Trophoblast cell (in vitro differentiated cells and primary cell): ENCODE results near the gene ULK4.
A peak's percentile ranks its signal among the peaks of the same experiment; 100 is the strongest.

Experiments used
- DNase-seq, 2 donors: peaks; one replicate each; pipeline ENCODE4 v3.0.0-alpha.2; 2016
- H2AFZ ChIP-seq: 2 replicates; pipeline ENCODE4 v1.6.1; 2013; ENCODE audit warnings: low read length, moderate library complexity, mild to moderate bottlenecking; ENCODE audit not compliant: insufficient read depth, poor library complexity
- H2AK5ac ChIP-seq: 2 replicates; pipeline ENCODE4 v1.6.1; 2013; ENCODE audit warnings: mild to moderate bottlenecking, low read length
- H2BK120ac ChIP-seq: 2 replicates; pipeline ENCODE4 v1.6.1; 2013; ENCODE audit warnings: low read length, mild to moderate bottlenecking, moderate library complexity; ENCODE audit not compliant: insufficient read depth, poor library complexity
- H2BK12ac ChIP-seq: 2 replicates; pipeline ENCODE4 v1.6.1; 2013; ENCODE audit warnings: mild to moderate bottlenecking, low read length, moderate library complexity
- H2BK5ac ChIP-seq: 2 replicates; pipeline ENCODE4 v1.6.1; 2013; ENCODE audit warnings: low read length, low read depth, moderate library complexity, mild to moderate bottlenecking; ENCODE audit not compliant: poor library complexity
- H3K14ac ChIP-seq: 2 replicates; pipeline ENCODE4 v1.6.1; 2013; ENCODE audit warnings: mild to moderate bottlenecking, low read length
- H3K18ac ChIP-seq: 2 replicates; pipeline ENCODE4 v1.6.1; 2013; ENCODE audit warnings: mild to moderate bottlenecking, low read length
- H3K23ac ChIP-seq: 2 replicates; pipeline ENCODE4 v1.6.1; 2013; ENCODE audit warnings: low read length
- H3K27ac ChIP-seq: 2 replicates; pipeline ENCODE4 v1.5.1; 2013; ENCODE audit warnings: low read depth, mild to moderate bottlenecking, inconsistent platforms, low read length, moderate library complexity
- H3K27me3 ChIP-seq: 2 replicates; pipeline ENCODE4 v1.6.1; 2013; ENCODE audit warnings: inconsistent platforms, mild to moderate bottlenecking, low read length, moderate library complexity; ENCODE audit not compliant: insufficient read depth
- H3K36me3 ChIP-seq, 2 experiments: 1 replicate in 1 of 2; 2 replicates in 1 of 2; pipeline ENCODE4 v1.6.1; 2013; ENCODE audit warnings: low read length in 2 of 2, mild to moderate bottlenecking in 2 of 2, moderate library complexity in 1 of 2; ENCODE audit not compliant: insufficient read depth in 2 of 2, control insufficient read depth in 1 of 2
- H3K4ac ChIP-seq: 2 replicates; pipeline ENCODE4 v1.6.1; 2013; ENCODE audit warnings: low read depth, mild to moderate bottlenecking, low read length, moderate library complexity
- H3K4me1 ChIP-seq, 2 experiments: 1 replicate in 1 of 2; 2 replicates in 1 of 2; pipeline ENCODE4 v1.6.1; 2013; ENCODE audit warnings: low read length in 2 of 2, mild to moderate bottlenecking in 2 of 2, moderate library complexity in 1 of 2; ENCODE audit not compliant: insufficient read depth in 2 of 2, control insufficient read depth in 1 of 2
- H3K4me2 ChIP-seq: 2 replicates; pipeline ENCODE4 v1.6.1; 2013; ENCODE audit warnings: inconsistent platforms, mild to moderate bottlenecking, low read length, moderate library complexity
- H3K4me3 ChIP-seq: 2 replicates; pipeline ENCODE4 v1.5.1; 2013; ENCODE audit warnings: mild to moderate bottlenecking, low read depth, low read length, inconsistent platforms
- H3K79me1 ChIP-seq: one replicate; pipeline ENCODE4 v1.6.1; 2013; ENCODE audit warnings: low read length
- H3K79me2 ChIP-seq: 2 replicates; pipeline ENCODE4 v1.6.1; 2013; ENCODE audit warnings: low read length, mild to moderate bottlenecking; ENCODE audit not compliant: control insufficient read depth, insufficient read depth, poor library complexity
- H3K9ac ChIP-seq: 2 replicates; pipeline ENCODE4 v1.6.1; 2013; ENCODE audit warnings: mild to moderate bottlenecking, low read length
- H3K9me3 ChIP-seq: 2 replicates; pipeline ENCODE4 v1.6.1; 2013; ENCODE audit warnings: low read depth, mild to moderate bottlenecking, control low read depth, inconsistent platforms, low read length; ENCODE audit not compliant: insufficient read depth
- H4K12ac ChIP-seq: 2 replicates; pipeline ENCODE4 v1.6.1; 2013; ENCODE audit warnings: low read depth, mild to moderate bottlenecking, low read length, moderate library complexity
- H4K8ac ChIP-seq: 2 replicates; pipeline ENCODE4 v1.6.1; 2013; ENCODE audit warnings: low read depth, mild to moderate bottlenecking, low read length, moderate library complexity
- H4K91ac ChIP-seq: one replicate; pipeline ENCODE4 v1.6.1; 2013; ENCODE audit warnings: low read depth, mild to moderate bottlenecking, low read length, moderate library complexity
- WGBS: extraction: QIAGEN DNeasy Blood & Tissue Kit; methylation state at CpG from one replicate; pipeline ENCODE4 v1.1.7; 2013; ENCODE audit warnings: missing lambda C conversion rate; ENCODE audit not compliant: insufficient read length, insufficient coverage; ENCODE audit errors: extremely low coverage; 5-methylcytosine and 5-hydroxymethylcytosine counted together

Gene ULK4

GRCh38 chr3:41963823-41964222, 1.9 kb upstream of the ULK4 start:
- H2BK5ac ChIP-seq = no peak overlapping the region
- no peak overlapping the region for H2BK12ac ChIP-seq
- no peaks in the 10 kb centered on the region for H3K9me3 ChIP-seq
- H4K91ac ChIP-seq = no peak overlapping the region
- H3K27ac ChIP-seq = no peak overlapping the region
- no peaks in the 10 kb centered on the region for H3K36me3 ChIP-seq
- no peak overlapping the region for H2AK5ac ChIP-seq
- H3K4me1 ChIP-seq = peaks cover 5 to 6% of the 10 kb centered on the region in 2 experiments
- H3K14ac ChIP-seq = no peak overlapping the region
- WGBS = no CpG with 5 or more reads among the region's 10 CpGs
- H3K9ac ChIP-seq = no peak overlapping the region
- no peak overlapping the region for H3K4me2 ChIP-seq
- H4K8ac ChIP-seq = no peak overlapping the region
- no peak for DNase-seq
- H3K79me1 ChIP-seq = peaks cover under 1% of the 10 kb centered on the region
- H3K23ac ChIP-seq = no peak overlapping the region
- no peak overlapping the region for H2AFZ ChIP-seq
- no peak overlapping the region for H2BK120ac ChIP-seq
- H3K18ac ChIP-seq = no peak overlapping the region
- H3K4ac ChIP-seq = no peak overlapping the region
- no peak overlapping the region for H3K4me3 ChIP-seq
- H3K79me2 ChIP-seq = peaks cover 2% of the 10 kb centered on the region
- H3K27me3 ChIP-seq = no peaks in the 10 kb centered on the region
- H4K12ac ChIP-seq = no peak overlapping the region

- H3K4me3 ChIP-seq = peak overlapping the region; percentile 84
- peaks cover 2% of the 10 kb centered on the region for H3K79me2 ChIP-seq
- H3K4me1 ChIP-seq = peaks cover 5 to 6% of the 10 kb centered on the region in 2 experiments
- no peak overlapping the region for H4K12ac ChIP-seq
- H3K23ac ChIP-seq = no peak overlapping the region
- no peaks in the 10 kb centered on the region for H3K79me1 ChIP-seq
- no peak overlapping the region for H3K18ac ChIP-seq
- H3K9me3 ChIP-seq = no peaks in the 10 kb centered on the region
- no peak overlapping the region for H2BK120ac ChIP-seq
- peak overlapping the region; percentile 45 for H3K9ac ChIP-seq
- H4K91ac ChIP-seq = no peak overlapping the region
- no peak overlapping the region for H3K14ac ChIP-seq
- no peak overlapping the region for H2BK12ac ChIP-seq
- peak overlapping the region; percentile 85 for H2AFZ ChIP-seq
- H3K27ac ChIP-seq = peak overlapping the region; percentile 4
- no peak overlapping the region for H2AK5ac ChIP-seq
- H2BK5ac ChIP-seq = peak overlapping the region; percentile 14
- H3K4me2 ChIP-seq = peak overlapping the region; percentile 91
- no peak overlapping the region for H3K4ac ChIP-seq
- no peaks in the 10 kb centered on the region for H3K36me3 ChIP-seq
- WGBS = no CpG with 5 or more reads among the region's 45 CpGs
- no peaks in the 10 kb centered on the region for H3K27me3 ChIP-seq
- peak overlapping the region; percentile 30 for H4K8ac ChIP-seq
- peak; percentile 33 to 61 for DNase-seq
These were observed 815 bp downstream of the ULK4 start for GRCh38 chr3:41960826-41961750.

GRCh38 chr3:41956574-41956973, 5.3 kb downstream of the ULK4 start:
- no peak overlapping the region for H3K23ac ChIP-seq
- H2AFZ ChIP-seq = no peak overlapping the region
- no peaks in the 10 kb centered on the region for H3K9me3 ChIP-seq
- no peak overlapping the region for H2AK5ac ChIP-seq
- no peaks in the 10 kb centered on the region for H3K36me3 ChIP-seq
- H3K27ac ChIP-seq = no peak overlapping the region
- no peak for DNase-seq
- H3K4me2 ChIP-seq = no peak overlapping the region
- H3K27me3 ChIP-seq = no peaks in the 10 kb centered on the region
- no peak overlapping the region for H2BK5ac ChIP-seq
- H3K18ac ChIP-seq = no peak overlapping the region
- H4K91ac ChIP-seq = no peak overlapping the region
- H3K4me3 ChIP-seq = no peak overlapping the region
- H3K14ac ChIP-seq = no peak overlapping the region
- no peak overlapping the region for H4K12ac ChIP-seq
- no peak overlapping the region for H2BK12ac ChIP-seq
- H4K8ac ChIP-seq = no peak overlapping the region
- peaks cover 5 to 6% of the 10 kb centered on the region in 2 experiments for H3K4me1 ChIP-seq
- no peak overlapping the region for H2BK120ac ChIP-seq
- H3K9ac ChIP-seq = no peak overlapping the region
- H3K4ac ChIP-seq = no peak overlapping the region
- peaks cover 2% of the 10 kb centered on the region for H3K79me2 ChIP-seq
- no peaks in the 10 kb centered on the region for H3K79me1 ChIP-seq

GRCh38 chr3:41955192-41955591, 6.7 kb downstream of the ULK4 start:
- WGBS = no CpG with 5 or more reads among the region's 18 CpGs
- Histone ChIP-seq H3K27ac (no peak overlapping the region), H2AFZ (no peak overlapping the region), H3K27me3 (no peaks in the 10 kb centered on the region), H4K91ac (no peak overlapping the region), H3K18ac (no peak overlapping the region), H3K4me2 (no peak overlapping the region), H3K23ac (no peak overlapping the region), H4K8ac (no peak overlapping the region), H3K9me3 (no peaks in the 10 kb centered on the region), H3K79me2 (no peaks in the 10 kb centered on the region), H3K4me1 (no peaks in the 10 kb centered on the region), H2BK12ac (no peak overlapping the region), H3K14ac (no peak overlapping the region), H3K36me3 (no peaks in the 10 kb centered on the region), H3K4ac (no peak overlapping the region), H3K9ac (no peak overlapping the region), H2AK5ac (no peak overlapping the region), H3K4me3 (no peak overlapping the region), H2BK120ac (no peak overlapping the region), H4K12ac (no peak overlapping the region), H3K79me1 (no peaks in the 10 kb centered on the region), H2BK5ac (no peak overlapping the region)
- DNase-seq = no peak
